Measurements from ENCODE around the gene LRRK2. TPM values are rescaled to one million over a fixed set of nuclear protein-coding genes. Genes with fewer than 3 reads are reported as not detected.
A peak's percentile ranks its signal among the peaks of the same experiment; 100 is the strongest.
"Not testable (repeated sequence)": the region's sequence is repeated elsewhere in the genome, so short reads cannot be mapped to it uniquely, and the experiment has no call there.

LRRK2 gene
- total RNA-seq, 1 donor from 2014 or later, result 11.0 TPM

DNA sequence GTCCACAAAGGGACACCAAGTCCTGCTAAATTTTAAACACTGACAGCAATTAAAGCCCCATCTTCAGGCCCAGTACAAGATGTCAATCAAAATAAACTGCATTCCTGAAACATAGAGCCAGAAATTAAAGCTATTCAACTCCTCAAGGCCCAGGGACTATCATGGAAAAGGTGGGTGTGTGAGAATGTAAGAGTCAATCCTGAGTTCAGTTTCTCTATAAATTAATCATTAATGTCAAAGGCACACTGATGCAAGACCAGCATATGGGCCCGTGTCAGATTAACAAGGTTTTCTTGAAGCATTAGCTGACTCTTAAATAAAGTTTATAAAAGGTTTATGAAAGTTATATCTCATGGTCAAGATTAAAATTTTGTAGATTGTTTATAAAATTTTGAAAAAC, 13.6 kb upstream of the LRRK2 start:
- H3K27ac ChIP-seq (ENCODE audit: low read depth, low read length); H3K9ac ChIP-seq (ENCODE audit: low read depth in 1 of 3, low read length in 3 of 3); H3K4me3 ChIP-seq (ENCODE audit: low read length in 3 of 3); H3K27me3 ChIP-seq (ENCODE audit: control insufficient read depth in 3 of 3, insufficient read depth in 3 of 3, low read length in 3 of 3); H3K36me3 ChIP-seq (ENCODE audit: control insufficient read depth in 3 of 3, insufficient read depth in 3 of 3, low read length in 3 of 3); H3K9me3 ChIP-seq (ENCODE audit: control insufficient read depth in 3 of 3, low read length in 3 of 3); H3K4me1 ChIP-seq (ENCODE audit: control insufficient read depth in 3 of 3, insufficient read depth in 3 of 3, low read length in 3 of 3): not testable (repeated sequence)

DNA sequence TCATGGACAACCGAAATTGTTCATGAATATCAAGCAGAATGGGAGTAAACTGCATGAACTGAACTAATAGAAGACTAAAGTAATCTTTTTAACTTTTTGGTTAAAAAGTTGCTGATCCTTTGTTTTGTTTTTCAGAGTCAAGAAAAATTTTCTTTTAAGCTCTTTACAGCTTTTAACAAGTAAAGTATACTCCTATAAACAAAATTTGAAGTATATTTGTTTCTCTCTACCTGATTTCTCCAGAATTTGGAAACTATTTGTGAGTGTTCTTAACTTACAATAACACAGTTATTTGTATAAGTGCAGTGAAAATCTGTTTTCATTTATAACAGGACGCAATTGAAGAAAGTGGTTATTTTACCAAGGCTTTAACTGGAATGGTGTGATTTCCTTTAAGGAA, 12.2 kb upstream of the LRRK2 start:
- H3K4me3 ChIP-seq (ENCODE audit: low read length in 3 of 3), result no peak overlapping the region
- no peaks in the 10 kb centered on the region for H3K27me3 ChIP-seq (ENCODE audit: control insufficient read depth in 3 of 3, insufficient read depth in 3 of 3, low read length in 3 of 3)
- peaks cover 0 to 3% (median 0%) of the 10 kb centered on the region in 3 donors for H3K9me3 ChIP-seq (ENCODE audit: control insufficient read depth in 3 of 3, low read length in 3 of 3)
- H3K36me3 ChIP-seq (ENCODE audit: control insufficient read depth in 3 of 3, insufficient read depth in 3 of 3, low read length in 3 of 3), result no peaks in the 10 kb centered on the region
- H3K9ac ChIP-seq (ENCODE audit: low read depth in 1 of 3, low read length in 3 of 3), result no peak overlapping the region
- H3K27ac ChIP-seq (ENCODE audit: low read depth, low read length), result no peak overlapping the region
- H3K4me1 ChIP-seq (ENCODE audit: control insufficient read depth in 3 of 3, insufficient read depth in 3 of 3, low read length in 3 of 3), result no peaks in the 10 kb centered on the region

DNA sequence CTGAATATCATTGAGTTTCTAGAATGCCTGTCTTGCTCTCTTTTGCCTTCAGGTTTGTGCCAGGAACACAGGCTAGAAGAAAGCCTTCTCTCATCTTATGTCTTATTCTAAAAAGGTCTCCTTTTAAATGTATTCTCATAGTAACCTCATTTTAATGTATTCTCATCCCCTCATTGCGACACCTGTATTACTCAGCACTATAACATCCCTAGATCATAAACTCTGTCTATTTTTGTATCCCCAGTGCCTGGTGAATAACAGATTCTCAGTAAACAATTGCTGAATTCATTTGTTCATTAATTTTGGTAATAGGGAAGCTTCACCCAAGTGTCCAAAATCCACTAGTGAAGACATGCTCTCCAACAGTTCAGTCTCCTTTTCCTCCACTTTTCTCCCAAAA, 8.8 kb upstream of the LRRK2 start:
- H3K27ac ChIP-seq (ENCODE audit: low read depth, low read length), result no peak overlapping the region
- no peaks in the 10 kb centered on the region for H3K4me1 ChIP-seq (ENCODE audit: control insufficient read depth in 3 of 3, insufficient read depth in 3 of 3, low read length in 3 of 3)
- H3K4me3 ChIP-seq (ENCODE audit: low read length in 3 of 3), result no peak overlapping the region

DNA sequence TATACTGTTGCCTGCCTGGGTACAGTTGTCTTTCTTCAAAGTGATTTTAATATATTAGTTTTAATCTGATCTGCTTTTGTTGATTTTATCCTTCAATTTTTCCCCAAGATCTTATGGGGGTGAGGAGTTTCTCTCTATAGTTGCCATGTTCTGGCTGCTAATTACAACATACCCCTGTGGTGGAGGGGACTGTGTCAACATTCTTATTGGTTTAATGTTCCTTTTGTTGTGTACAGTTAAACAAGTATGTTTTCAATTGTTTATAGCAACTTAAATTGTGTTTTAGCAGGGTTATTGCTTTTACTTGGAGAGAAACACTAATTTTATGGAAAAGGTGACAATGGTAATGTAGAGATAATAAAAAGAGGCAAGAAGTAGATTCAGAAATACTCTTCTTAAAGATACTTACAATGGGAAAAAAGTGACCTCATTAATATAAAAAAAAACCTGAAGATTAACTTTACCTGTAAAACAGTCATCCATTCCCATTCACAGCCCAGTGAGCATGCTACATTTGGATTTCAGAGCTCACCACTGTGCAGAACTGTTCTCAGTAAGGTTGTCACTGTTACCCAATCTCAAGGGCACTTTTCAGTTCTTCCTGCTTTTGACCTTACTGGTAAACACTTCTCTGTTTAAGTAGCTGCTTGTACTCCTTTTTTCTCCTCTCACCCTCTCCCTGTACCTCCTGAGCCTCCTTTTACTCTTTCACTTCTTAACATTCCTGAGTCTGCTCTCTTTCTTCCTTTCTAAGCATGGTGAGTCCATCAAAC, 8.1 kb upstream of the LRRK2 start:
- no peaks in the 10 kb centered on the region for H3K27me3 ChIP-seq (ENCODE audit: control insufficient read depth in 3 of 3, insufficient read depth in 3 of 3, low read length in 3 of 3)
- no peak overlapping the region for H3K9ac ChIP-seq (ENCODE audit: low read depth in 1 of 3, low read length in 3 of 3)
- H3K4me1 ChIP-seq (ENCODE audit: control insufficient read depth in 3 of 3, insufficient read depth in 3 of 3, low read length in 3 of 3), result no peaks in the 10 kb centered on the region
- H3K27ac ChIP-seq (ENCODE audit: low read depth, low read length), result no peak overlapping the region
- peaks cover 0 to 3% (median 0%) of the 10 kb centered on the region in 3 donors for H3K9me3 ChIP-seq (ENCODE audit: control insufficient read depth in 3 of 3, low read length in 3 of 3)
- no peaks in the 10 kb centered on the region for H3K36me3 ChIP-seq (ENCODE audit: control insufficient read depth in 3 of 3, insufficient read depth in 3 of 3, low read length in 3 of 3)
- no peak overlapping the region for H3K4me3 ChIP-seq (ENCODE audit: low read length in 3 of 3)

More for the DNA sequence above, 8.8 kb upstream of the LRRK2 start:
- Histone ChIP-seq H3K36me3 (ENCODE audit: control insufficient read depth in 3 of 3, insufficient read depth in 3 of 3, low read length in 3 of 3) (no peaks in the 10 kb centered on the region), H3K9me3 (ENCODE audit: control insufficient read depth in 3 of 3, low read length in 3 of 3) (peaks cover 0 to 3% (median 0%) of the 10 kb centered on the region in 3 donors), H3K9ac (ENCODE audit: low read depth in 1 of 3, low read length in 3 of 3) (no peak overlapping the region), H3K27me3 (ENCODE audit: control insufficient read depth in 3 of 3, insufficient read depth in 3 of 3, low read length in 3 of 3) (no peaks in the 10 kb centered on the region)

DNA sequence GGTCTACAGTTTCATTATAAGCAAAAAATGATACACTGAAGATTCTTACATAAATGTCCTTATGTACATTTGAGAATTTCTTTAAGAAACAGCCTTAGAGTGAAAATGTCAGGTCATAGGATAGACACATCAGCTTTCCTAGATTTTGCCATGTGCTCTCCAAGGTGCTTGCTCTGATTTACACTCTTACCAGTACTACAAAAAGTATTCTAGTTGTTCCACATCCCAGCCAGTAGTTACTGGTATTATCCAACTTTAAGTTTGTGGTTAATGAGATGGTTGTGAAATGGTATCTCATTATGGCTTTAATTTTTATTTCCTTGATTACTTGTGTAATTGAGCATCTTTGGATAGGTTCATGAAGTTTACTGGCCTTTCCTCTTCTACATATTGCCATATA, 5.0 kb upstream of the LRRK2 start:
- Histone ChIP-seq H3K27me3 (ENCODE audit: control insufficient read depth in 3 of 3, insufficient read depth in 3 of 3, low read length in 3 of 3) (no peaks in the 10 kb centered on the region), H3K9me3 (ENCODE audit: control insufficient read depth in 3 of 3, low read length in 3 of 3) (no peaks in the 10 kb centered on the region), H3K9ac (ENCODE audit: low read depth in 1 of 3, low read length in 3 of 3) (no peak overlapping the region), H3K4me3 (ENCODE audit: low read length in 3 of 3) (no peak overlapping the region), H3K4me1 (ENCODE audit: control insufficient read depth in 3 of 3, insufficient read depth in 3 of 3, low read length in 3 of 3) (peaks cover 0 to 4% (median 0%) of the 10 kb centered on the region in 3 donors), H3K36me3 (ENCODE audit: control insufficient read depth in 3 of 3, insufficient read depth in 3 of 3, low read length in 3 of 3) (no peaks in the 10 kb centered on the region), H3K27ac (ENCODE audit: low read depth, low read length) (no peak overlapping the region)

DNA sequence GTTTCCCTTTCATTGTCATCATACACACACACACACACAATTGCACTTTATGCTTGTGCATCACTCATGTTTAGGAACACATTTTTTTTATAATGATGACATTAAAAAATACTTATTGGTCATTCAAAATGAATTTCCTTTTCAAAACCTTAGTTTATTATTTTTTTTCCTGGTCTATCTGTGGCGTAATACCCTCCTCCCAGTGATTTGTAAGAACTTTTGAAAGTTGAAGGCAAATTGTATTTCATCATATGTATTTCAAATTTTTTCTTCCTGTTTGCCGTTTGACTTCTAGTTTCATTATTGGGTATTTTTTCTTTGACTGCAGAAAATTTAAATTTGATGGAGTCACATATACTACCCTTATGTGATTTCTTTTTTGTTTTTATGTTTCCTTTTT, 2.5 kb upstream of the LRRK2 start:
- peaks cover 0 to 13% (median 0%) of the 10 kb centered on the region in 3 donors for H3K4me1 ChIP-seq (ENCODE audit: control insufficient read depth in 3 of 3, insufficient read depth in 3 of 3, low read length in 3 of 3)
- no peak overlapping the region for H3K4me3 ChIP-seq (ENCODE audit: low read length in 3 of 3)
- no peak overlapping the region for H3K9ac ChIP-seq (ENCODE audit: low read depth in 1 of 3, low read length in 3 of 3)
- no peaks in the 10 kb centered on the region for H3K27me3 ChIP-seq (ENCODE audit: control insufficient read depth in 3 of 3, insufficient read depth in 3 of 3, low read length in 3 of 3)
- no peaks in the 10 kb centered on the region for H3K9me3 ChIP-seq (ENCODE audit: control insufficient read depth in 3 of 3, low read length in 3 of 3)
- H3K27ac ChIP-seq (ENCODE audit: low read depth, low read length), result no peak overlapping the region
- no peaks in the 10 kb centered on the region for H3K36me3 ChIP-seq (ENCODE audit: control insufficient read depth in 3 of 3, insufficient read depth in 3 of 3, low read length in 3 of 3)

DNA sequence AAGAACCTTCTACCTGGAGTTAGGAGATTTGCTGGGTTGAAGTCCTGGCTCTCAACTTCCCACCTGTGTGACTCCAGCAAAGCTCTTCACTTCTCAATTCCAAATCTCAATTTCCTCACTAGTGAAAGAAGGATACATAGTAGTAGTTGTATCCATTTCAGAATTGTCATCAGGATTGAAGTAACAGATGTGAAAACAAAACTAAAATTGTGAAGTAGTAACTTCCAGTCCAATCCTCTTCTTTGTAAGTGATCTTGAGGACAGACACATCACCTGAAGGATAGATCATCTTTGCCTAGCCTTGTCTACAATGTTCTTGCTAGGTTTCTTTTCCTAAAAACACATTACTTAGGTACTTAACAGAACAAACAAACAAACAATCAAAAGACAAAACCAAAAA, 1.2 kb upstream of the LRRK2 start:
- Histone ChIP-seq H3K4me1 (ENCODE audit: control insufficient read depth in 3 of 3, insufficient read depth in 3 of 3, low read length in 3 of 3) (peaks cover 0 to 13% (median 0%) of the 10 kb centered on the region in 3 donors), H3K9me3 (ENCODE audit: control insufficient read depth in 3 of 3, low read length in 3 of 3) (no peaks in the 10 kb centered on the region), H3K4me3 (ENCODE audit: low read length in 3 of 3) (peak overlapping the region in 2 of 3 donors; percentile 84 to 90), H3K27me3 (ENCODE audit: control insufficient read depth in 3 of 3, insufficient read depth in 3 of 3, low read length in 3 of 3) (no peaks in the 10 kb centered on the region), H3K36me3 (ENCODE audit: control insufficient read depth in 3 of 3, insufficient read depth in 3 of 3, low read length in 3 of 3) (no peaks in the 10 kb centered on the region), H3K27ac (ENCODE audit: low read depth, low read length) (peak overlapping the region; percentile 87), H3K9ac (ENCODE audit: low read depth in 1 of 3, low read length in 3 of 3) (peak overlapping the region in 2 of 3 donors; percentile 89 to 91)

DNA sequence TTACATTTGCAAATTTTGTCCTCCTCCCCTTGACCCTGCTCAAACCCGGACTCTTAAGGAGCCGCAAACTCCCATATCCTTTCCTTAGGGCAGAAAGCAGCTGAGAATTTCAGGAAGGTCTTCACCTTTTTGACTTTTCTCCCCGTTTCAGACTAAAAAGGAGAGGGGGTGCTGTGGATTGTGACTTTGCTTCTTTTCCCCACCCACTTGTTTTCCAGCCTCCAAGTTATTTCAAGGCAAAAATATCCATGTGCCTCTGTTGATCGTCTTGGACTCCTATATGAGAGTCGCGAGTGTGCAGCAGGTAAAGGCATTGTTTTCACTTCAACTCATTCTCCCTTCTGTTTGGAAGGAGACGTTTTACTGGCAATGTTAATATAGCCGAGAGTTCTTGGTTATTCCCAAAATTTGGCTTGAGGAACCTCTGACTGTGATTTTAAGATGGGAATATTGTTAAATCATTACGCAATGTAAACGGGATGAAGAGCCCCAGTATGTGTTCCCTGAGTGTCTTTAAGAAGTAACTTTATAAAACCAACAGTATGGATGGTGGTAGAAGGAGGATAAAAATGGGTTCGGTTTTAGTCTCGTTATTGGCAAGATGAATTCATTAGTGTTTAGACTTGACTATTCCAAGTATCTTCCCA, 663 bp downstream of the LRRK2 start:
- Histone ChIP-seq H3K27ac (ENCODE audit: low read depth, low read length) (peak overlapping the region; percentile 87), H3K4me1 (ENCODE audit: control insufficient read depth in 3 of 3, insufficient read depth in 3 of 3, low read length in 3 of 3) (peaks cover 0 to 13% (median 0%) of the 10 kb centered on the region in 3 donors)

DNA sequence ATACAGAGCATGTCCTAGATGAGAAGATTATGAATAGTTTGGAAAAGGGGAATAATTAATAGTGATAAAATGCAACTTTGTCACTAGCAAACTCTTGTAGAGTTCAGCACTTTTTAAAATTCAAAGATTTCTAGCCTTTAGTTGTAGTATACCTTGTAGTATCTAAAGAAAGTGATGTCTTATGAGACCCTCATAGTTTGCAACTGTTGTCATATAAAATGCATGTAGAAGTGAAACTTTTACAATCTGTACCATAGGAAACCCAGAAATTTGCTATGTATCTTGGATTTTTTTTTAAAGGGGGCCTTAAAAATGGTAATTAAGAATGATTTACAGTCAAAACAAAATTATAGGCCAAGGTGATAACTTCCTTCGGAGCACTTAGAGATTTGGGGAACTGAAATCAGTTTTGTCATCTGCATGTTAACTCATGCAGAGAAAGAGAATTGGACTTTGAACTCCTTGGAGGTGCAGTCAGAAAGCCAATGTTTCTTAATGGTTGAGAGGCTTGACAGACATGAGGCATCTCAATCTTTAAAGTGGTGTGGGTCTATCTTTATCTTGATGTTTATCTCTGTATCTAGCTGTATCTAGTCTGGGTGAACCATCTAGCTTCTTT, 1.3 kb downstream of the LRRK2 start:
- Histone ChIP-seq H3K9me3 (ENCODE audit: control insufficient read depth in 3 of 3, low read length in 3 of 3) (no peaks in the 10 kb centered on the region), H3K4me3 (ENCODE audit: low read length in 3 of 3) (peak overlapping the region; percentile 81 to 90 (median 84)), H3K27ac (ENCODE audit: low read depth, low read length) (no peak overlapping the region), H3K9ac (ENCODE audit: low read depth in 1 of 3, low read length in 3 of 3) (peak overlapping the region in 2 of 3 donors; percentile 86 to 91), H3K27me3 (ENCODE audit: control insufficient read depth in 3 of 3, insufficient read depth in 3 of 3, low read length in 3 of 3) (no peaks in the 10 kb centered on the region), H3K4me1 (ENCODE audit: control insufficient read depth in 3 of 3, insufficient read depth in 3 of 3, low read length in 3 of 3) (peaks cover 0 to 13% (median 0%) of the 10 kb centered on the region in 3 donors), H3K36me3 (ENCODE audit: control insufficient read depth in 3 of 3, insufficient read depth in 3 of 3, low read length in 3 of 3) (no peaks in the 10 kb centered on the region)

More for the DNA sequence above, 663 bp downstream of the LRRK2 start:
- Histone ChIP-seq H3K27me3 (ENCODE audit: control insufficient read depth in 3 of 3, insufficient read depth in 3 of 3, low read length in 3 of 3) (no peaks in the 10 kb centered on the region), H3K4me3 (ENCODE audit: low read length in 3 of 3) (peak overlapping the region; percentile 81 to 90 (median 84)), H3K9me3 (ENCODE audit: control insufficient read depth in 3 of 3, low read length in 3 of 3) (no peaks in the 10 kb centered on the region), H3K36me3 (ENCODE audit: control insufficient read depth in 3 of 3, insufficient read depth in 3 of 3, low read length in 3 of 3) (no peaks in the 10 kb centered on the region), H3K9ac (ENCODE audit: low read depth in 1 of 3, low read length in 3 of 3) (peak overlapping the region; percentile 86 to 91 (median 89))

DNA sequence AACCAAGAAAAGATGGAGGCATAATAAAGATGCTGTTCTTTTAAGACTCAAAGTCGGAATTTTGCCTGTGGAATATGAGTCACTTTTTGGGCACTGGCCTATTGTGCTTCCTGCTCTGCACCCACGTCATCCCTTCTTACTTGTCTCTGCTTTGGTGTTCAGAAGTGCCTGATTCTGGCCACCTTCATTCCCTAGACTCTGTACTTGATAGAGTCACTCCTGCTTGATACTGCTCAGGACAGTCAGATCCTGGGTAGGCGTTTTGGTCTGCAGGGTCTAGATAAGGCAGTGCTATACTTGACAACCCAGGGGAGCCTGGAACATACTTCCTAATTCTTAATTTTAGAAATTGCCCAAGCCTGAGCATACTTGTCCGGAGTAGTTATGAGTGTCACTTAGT, 1.9 kb downstream of the LRRK2 start:
- no peaks in the 10 kb centered on the region for H3K36me3 ChIP-seq (ENCODE audit: control insufficient read depth in 3 of 3, insufficient read depth in 3 of 3, low read length in 3 of 3)
- peaks cover 0 to 13% (median 0%) of the 10 kb centered on the region in 3 donors for H3K4me1 ChIP-seq (ENCODE audit: control insufficient read depth in 3 of 3, insufficient read depth in 3 of 3, low read length in 3 of 3)
- H3K9me3 ChIP-seq (ENCODE audit: control insufficient read depth in 3 of 3, low read length in 3 of 3), result no peaks in the 10 kb centered on the region
- H3K9ac ChIP-seq (ENCODE audit: low read depth in 1 of 3, low read length in 3 of 3), result peak overlapping the region in 1 of 3 donors; percentile 53
- no peaks in the 10 kb centered on the region for H3K27me3 ChIP-seq (ENCODE audit: control insufficient read depth in 3 of 3, insufficient read depth in 3 of 3, low read length in 3 of 3)
- H3K4me3 ChIP-seq (ENCODE audit: low read length in 3 of 3), result peak overlapping the region; percentile 27 to 84 (median 30)
- H3K27ac ChIP-seq (ENCODE audit: low read depth, low read length), result no peak overlapping the region

All from skeletal muscle tissue (tissue), 4 donors.